Coronary artery (tissue), 2 donors: ENCODE data around the gene SLC4A3.
A peak's percentile ranks its signal among the peaks of the same experiment; 100 is the strongest.
"Not testable (repeated sequence)": the region's sequence is repeated elsewhere in the genome, so short reads cannot be mapped to it uniquely, and the experiment has no call there.

Source experiments
- DNase-seq: peaks from one replicate; pipeline ENCODE4 v3.0.0-alpha.2; 2017; ENCODE audit warnings: low spot score
- H3K27ac ChIP-seq, 2 donors: fragments of 200-600 bp; sonication (generic); one replicate each; pipeline ENCODE4 v1.5.1; 2016 to 2019
- H3K4me3 ChIP-seq: fragments of 200-600 bp; sonication (generic); 2 replicates; pipeline ENCODE4 v1.5.1; 2016; ENCODE audit warnings: mild to moderate bottlenecking, moderate library complexity
- CTCF ChIP-seq: fragments of 200-600 bp; sonication (generic); IDR thresholded peaks from one replicate; pipeline ENCODE4 v1.5.1; 2019; ENCODE audit warnings: antibody characterized with exemption

The SLC4A3 gene

GRCh38 chr2:219643788-219644398 is 16.5 kb downstream of the SLC4A3 start:
- no peak overlapping the region for H3K27ac ChIP-seq
- no peak for DNase-seq
- no peak overlapping the region for H3K4me3 ChIP-seq
- TF ChIP-seq CTCF = no peak

GRCh38 chr2:219644801-219645480 is 17.5 kb downstream of the SLC4A3 start:
- Histone ChIP-seq H3K27ac (peak overlapping the region; percentile 48 to 73), H3K4me3 (no peak overlapping the region)
- no peak for TF ChIP-seq CTCF
- no peak for DNase-seq

GRCh38 chr2:219645631-219646527 is 18.4 kb downstream of the SLC4A3 start:
- peak overlapping the region; percentile 24 to 73 for H3K27ac ChIP-seq
- H3K4me3 ChIP-seq = no peak overlapping the region
- no peak for TF ChIP-seq CTCF
- DNase-seq = no peak

GRCh38 chr2:219648176-219648575 is 20.7 kb downstream of the SLC4A3 start:
- Histone ChIP-seq H3K4me3 (no peak overlapping the region), H3K27ac (no peak overlapping the region)
- DNase-seq = peak; percentile 1
- TF ChIP-seq CTCF = no peak

- DNase-seq = no peak
- Histone ChIP-seq H3K4me3 (no peak overlapping the region), H3K27ac (no peak overlapping the region)
- no peak for TF ChIP-seq CTCF
Observed at GRCh38 chr2:219648963-219649362, 21.5 kb downstream of the SLC4A3 start.

- no peak for TF ChIP-seq CTCF
- no peak overlapping the region for H3K4me3 ChIP-seq
- DNase-seq = peak; percentile 22
Observed at GRCh38 chr2:219650426-219651248, 23.2 kb downstream of the SLC4A3 start.

GRCh38 chr2:219651656-219652055 is 24.2 kb downstream of the SLC4A3 start:
- H3K27ac ChIP-seq, H3K4me3 ChIP-seq: not testable (repeated sequence)
- DNase-seq = peak; percentile 29

More at GRCh38 chr2:219650426-219651248, 23.2 kb downstream of the SLC4A3 start:
- H3K27ac ChIP-seq = no peak overlapping the region
